ENCODE measurements around the gene NPPA. TPM values are rescaled to one million over a fixed set of nuclear protein-coding genes. Genes with fewer than 3 reads are reported as not detected.

NPPA gene
- total and polyA plus RNA-seq, 10 of the 15 experiments (the other 5 are each of a cell fraction or from before 2014, with no cell fraction given), result 0.31 to 0.39 TPM; not detected in 8

- no TSS peak for BruUV-seq (replicated peaks)
- in situ Hi-C loops (cut with MboI) (no loop called here), intact Hi-C loops (cut with micrococcal nuclease; ENCODE audit: unreplicated experiment) (no loop called here)
- 20% methylated on average over 40 of the region's 53 CpGs for WGBS (ENCODE audit: insufficient coverage, insufficient replicate concordance, low lambda C conversion rate, missing lambda C conversion rate)
- CTCF ChIA-PET, result no interaction called here
- Histone ChIP-seq H3K9me3 (replicated peaks; ENCODE audit: control insufficient read depth, insufficient read depth, low read length) (no peaks in the 10 kb centered on the region), H4K20me1 (ENCODE audit: control insufficient read depth, insufficient read depth) (no peaks in the 10 kb centered on the region), H3K9ac (ENCODE audit: control insufficient read depth, insufficient read depth, low read length) (no peak overlapping the region), H3K27ac (ENCODE audit: control insufficient read depth, insufficient read depth) (no peak overlapping the region), H3K4me1 (ENCODE audit: control insufficient read depth, insufficient read depth, low read length) (no peaks in the 10 kb centered on the region), H2AFZ (ENCODE audit: control insufficient read depth, low read depth, low read length) (no peak overlapping the region), H3K79me2 (ENCODE audit: control insufficient read depth, insufficient read depth, low read length) (no peaks in the 10 kb centered on the region), H3K36me3 (ENCODE audit: control insufficient read depth in 2 of 2, insufficient read depth in 2 of 2, low read length in 1 of 2) (no peaks in the 10 kb centered on the region), H3K4me2 (ENCODE audit: control insufficient read depth, insufficient read depth) (no peak overlapping the region), H3K27me3 (replicated peaks in 1 of 2; ENCODE audit: control insufficient read depth in 2 of 2, insufficient read depth in 2 of 2, low read length in 1 of 2) (peaks cover 5 to 12% of the 10 kb centered on the region in 2 experiments; a peak in 3 of 4 replicates), H3K4me3 (no peak overlapping the region)
- DNase-seq (ENCODE audit: low read depth, low spot score), result no peak
- POLR2A ChIA-PET, result no interaction called here
- no peak for FAIRE-seq
- ATAC-seq, result peak; percentile 93
- RAD21 ChIA-PET (ENCODE audit: unreplicated experiment), result no interaction called here
- TF ChIP-seq RCOR1 (conservative IDR thresholded peaks at IDR 0.05; ENCODE audit: low read depth, low read length), result 0 out of 2 replicates have a peak, but pooled peaks have one; percentile 67
- TF ChIP-seq DPF2 (IDR thresholded peaks at IDR 0.05), result no peak
- TF ChIP-seq ZNF687 (IDR thresholded peaks at IDR 0.05), result no peak
- peak; percentile 19 to 55 (median 30); a peak in 4 of 6 replicates for TF ChIP-seq CTCF (IDR thresholded peaks at IDR 0.05 in 2 of 3, conservative IDR thresholded peaks at IDR 0.05 in 1 of 3; ENCODE audit: control insufficient read depth in 2 of 3, extremely low read depth in 1 of 3, insufficient read depth in 1 of 3, low read depth in 3 of 3, low read length in 3 of 3)
- peak; percentile 99 for TF ChIP-seq REST (IDR thresholded peaks at IDR 0.05; ENCODE audit: low read depth, low read length)
- TF ChIP-seq ELK1 (IDR thresholded peaks at IDR 0.05; ENCODE audit: low read depth, low read length), result no peak
- TF ChIP-seq SPI1 (IDR thresholded peaks at IDR 0.05; ENCODE audit: borderline replicate concordance, insufficient read depth, low read depth, low read length), result no peak
- TF ChIP-seq BCL3 (IDR thresholded peaks at IDR 0.05; ENCODE audit: borderline replicate concordance, insufficient read depth, low read depth, low read length, poor library complexity, severe bottlenecking), result no peak
- peak; percentile 25; the same call in 1 of the 2 replicates for TF ChIP-seq YY1 (IDR thresholded peaks at IDR 0.05; ENCODE audit: low read depth, low read length)
- SMC1A ChIA-PET (ENCODE audit: uncharacterized antibody, unreplicated experiment), result no interaction called here
These were observed 11.6 kb upstream of the NPPA start for GRCh38 chr1:11858968-11859871.

All from GM12878 (cell line).